ENCODE measurements around the gene KATNAL1. TPM values are rescaled to one million over a fixed set of nuclear protein-coding genes. Genes with fewer than 3 reads are reported as not detected.

The KATNAL1 gene
- total RNA-seq, 2 experiments from 2014 or later = 19.4 to 20.7 TPM

GRCh38 chr13:30322428-30322827 lies 15.1 kb upstream of the KATNAL1 start:
- H3K9me3 Mint-ChIP-seq = no peaks in the 10 kb centered on the region

GRCh38 chr13:30321256-30321655 lies 13.9 kb upstream of the KATNAL1 start:
- H3K9me3 Mint-ChIP-seq = no peaks in the 10 kb centered on the region
- POLR2A ChIA-PET = no interaction called here

More at GRCh38 chr13:30322428-30322827, 15.1 kb upstream of the KATNAL1 start:
- DNase-seq (no peak), ATAC-seq (ENCODE audit: low read depth) (no peak)
- peaks cover 6% of the 10 kb centered on the region for H3K4me1 Mint-ChIP-seq
- POLR2A ChIA-PET = no interaction called here
- no peak overlapping the region for H3K4me3 Mint-ChIP-seq
- H3K27me3 Mint-ChIP-seq = peaks cover 19% of the 10 kb centered on the region
- H3K36me3 Mint-ChIP-seq = no peaks in the 10 kb centered on the region
- H3K27ac Mint-ChIP-seq = no peak overlapping the region

GRCh38 chr13:30319655-30320054 lies 12.3 kb upstream of the KATNAL1 start:
- H3K9me3 Mint-ChIP-seq = no peaks in the 10 kb centered on the region

More at GRCh38 chr13:30321256-30321655, 13.9 kb upstream of the KATNAL1 start:
- Mint-ChIP-seq H3K27ac (no peak overlapping the region), H3K4me3 (no peak overlapping the region), H3K27me3 (peaks cover 11% of the 10 kb centered on the region), H3K4me1 (peaks cover 4% of the 10 kb centered on the region), H3K36me3 (no peaks in the 10 kb centered on the region)
- DNase-seq (no peak), ATAC-seq (ENCODE audit: low read depth) (no peak)

GRCh38 chr13:30319130-30319529 lies 11.8 kb upstream of the KATNAL1 start:
- no peaks in the 10 kb centered on the region for H3K36me3 Mint-ChIP-seq
- POLR2A ChIA-PET = no interaction called here

More at GRCh38 chr13:30319655-30320054, 12.3 kb upstream of the KATNAL1 start:
- ATAC-seq (ENCODE audit: low read depth) (no peak), DNase-seq (no peak)
- POLR2A ChIA-PET = no interaction called here
- no peak overlapping the region for H3K27ac Mint-ChIP-seq
- H3K4me3 Mint-ChIP-seq = no peak overlapping the region
- H3K27me3 Mint-ChIP-seq = no peaks in the 10 kb centered on the region
- no peaks in the 10 kb centered on the region for H3K4me1 Mint-ChIP-seq
- H3K36me3 Mint-ChIP-seq = no peaks in the 10 kb centered on the region

GRCh38 chr13:30318026-30318425 lies 10.7 kb upstream of the KATNAL1 start:
- no peak overlapping the region for H3K27ac Mint-ChIP-seq
- POLR2A ChIA-PET = no interaction called here

More at GRCh38 chr13:30319130-30319529, 11.8 kb upstream of the KATNAL1 start:
- ATAC-seq (ENCODE audit: low read depth) (no peak), DNase-seq (no peak)
- H3K27me3 Mint-ChIP-seq = no peaks in the 10 kb centered on the region
- H3K27ac Mint-ChIP-seq = no peak overlapping the region
- H3K4me3 Mint-ChIP-seq = no peak overlapping the region
- no peaks in the 10 kb centered on the region for H3K4me1 Mint-ChIP-seq
- no peaks in the 10 kb centered on the region for H3K9me3 Mint-ChIP-seq

GRCh38 chr13:30314562-30314961 lies 7.2 kb upstream of the KATNAL1 start:
- Mint-ChIP-seq H3K4me1 (no peaks in the 10 kb centered on the region), H3K9me3 (no peaks in the 10 kb centered on the region), H3K36me3 (peaks cover 3% of the 10 kb centered on the region), H3K27ac (no peak overlapping the region), H3K27me3 (no peaks in the 10 kb centered on the region), H3K4me3 (no peak overlapping the region)
- POLR2A ChIA-PET = no interaction called here
- ATAC-seq (ENCODE audit: low read depth) = no peak
- DNase-seq = no peak

More at GRCh38 chr13:30318026-30318425, 10.7 kb upstream of the KATNAL1 start:
- Mint-ChIP-seq H3K4me3 (no peak overlapping the region), H3K36me3 (peaks cover 3% of the 10 kb centered on the region), H3K9me3 (no peaks in the 10 kb centered on the region), H3K27me3 (no peaks in the 10 kb centered on the region), H3K4me1 (no peaks in the 10 kb centered on the region)
- no peak for DNase-seq
- no peak for ATAC-seq (ENCODE audit: low read depth)

GRCh38 chr13:30314069-30314468 lies 6.7 kb upstream of the KATNAL1 start:
- Mint-ChIP-seq H3K4me3 (no peak overlapping the region), H3K27ac (no peak overlapping the region), H3K4me1 (no peaks in the 10 kb centered on the region), H3K27me3 (no peaks in the 10 kb centered on the region), H3K9me3 (no peaks in the 10 kb centered on the region), H3K36me3 (peaks cover 3% of the 10 kb centered on the region)
- DNase-seq (no peak), ATAC-seq (ENCODE audit: low read depth) (no peak)
- POLR2A ChIA-PET = no interaction called here

- ATAC-seq (ENCODE audit: low read depth) = no peak
- no peak for DNase-seq
- H3K27ac Mint-ChIP-seq = no peak overlapping the region
- no peak overlapping the region for H3K4me3 Mint-ChIP-seq
- no peaks in the 10 kb centered on the region for H3K27me3 Mint-ChIP-seq
- H3K9me3 Mint-ChIP-seq = no peaks in the 10 kb centered on the region
- H3K36me3 Mint-ChIP-seq = peaks cover 3% of the 10 kb centered on the region
- H3K4me1 Mint-ChIP-seq = peaks cover 5% of the 10 kb centered on the region
- POLR2A ChIA-PET = no interaction called here
These were observed 6.0 kb upstream of the KATNAL1 start for GRCh38 chr13:30313311-30313710.

- ATAC-seq (ENCODE audit: low read depth) (no peak), DNase-seq (no peak)
- H3K36me3 Mint-ChIP-seq = peaks cover 3% of the 10 kb centered on the region
- H3K9me3 Mint-ChIP-seq = no peaks in the 10 kb centered on the region
- H3K4me1 Mint-ChIP-seq = peaks cover 5% of the 10 kb centered on the region
- H3K27ac Mint-ChIP-seq = no peak overlapping the region
- POLR2A ChIA-PET = no interaction called here
- H3K27me3 Mint-ChIP-seq = no peaks in the 10 kb centered on the region
- H3K4me3 Mint-ChIP-seq = no peak overlapping the region
These were observed 5.6 kb upstream of the KATNAL1 start for GRCh38 chr13:30312904-30313303.

- DNase-seq = no peak
- no peaks in the 10 kb centered on the region for H3K9me3 Mint-ChIP-seq
- H3K36me3 Mint-ChIP-seq = peaks cover under 1% of the 10 kb centered on the region
- ATAC-seq (ENCODE audit: low read depth) = no peak
- no peak overlapping the region for H3K27ac Mint-ChIP-seq
- H3K4me1 Mint-ChIP-seq = peaks cover 28% of the 10 kb centered on the region
- peak overlapping the region; percentile 1 for H3K4me3 Mint-ChIP-seq
- no peaks in the 10 kb centered on the region for H3K27me3 Mint-ChIP-seq
- POLR2A ChIA-PET = interaction anchor here (2.0 to 2.1 kb wide), 2 partner anchors 66 to 81 kb away, joined by 6 to 8 read pairs; no protein-coding TSS in a partner anchor
These were observed 1.2 kb upstream of the KATNAL1 start for GRCh38 chr13:30308548-30308947.

- Mint-ChIP-seq H3K27me3 (no peaks in the 10 kb centered on the region), H3K36me3 (no peaks in the 10 kb centered on the region), H3K9me3 (no peaks in the 10 kb centered on the region), H3K4me1 (peaks cover 32% of the 10 kb centered on the region), H3K27ac (no peak overlapping the region), H3K4me3 (peak overlapping the region; percentile 82)
- DNase-seq (no peak), ATAC-seq (ENCODE audit: low read depth) (no peak)
- POLR2A ChIA-PET = interaction anchor here (1.0 to 2.3 kb wide), 8 partner anchors 34 to 309 kb away, joined by 4 to 28 read pairs (median 8); partner anchors contain the start of genes HMGB1, UBE2L5 and USPL1
These were observed 580 bp upstream of the KATNAL1 start for GRCh38 chr13:30307971-30308290.

GRCh38 chr13:30306762-30307193 lies 573 bp downstream of the KATNAL1 start:
- Mint-ChIP-seq H3K27ac (peak overlapping the region; percentile 86), H3K4me1 (peaks cover 37% of the 10 kb centered on the region), H3K9me3 (no peaks in the 10 kb centered on the region), H3K27me3 (no peaks in the 10 kb centered on the region), H3K4me3 (peak overlapping the region; percentile 82), H3K36me3 (no peaks in the 10 kb centered on the region)
- DNase-seq = peak; percentile 91
- POLR2A ChIA-PET = interaction anchor here (0.6 to 2.3 kb wide), 21 partner anchors 13 to 311 kb away, joined by 3 to 28 read pairs (median 4); partner anchors contain the start of genes HMGB1, UBE2L5 and USPL1
- peak; percentile 92 for ATAC-seq (ENCODE audit: low read depth)

GRCh38 chr13:30305456-30305970 lies 1.8 kb downstream of the KATNAL1 start:
- no peak overlapping the region for H3K27ac Mint-ChIP-seq
- no peaks in the 10 kb centered on the region for H3K27me3 Mint-ChIP-seq
- H3K9me3 Mint-ChIP-seq = no peaks in the 10 kb centered on the region
- ATAC-seq (ENCODE audit: low read depth) (no peak), DNase-seq (no peak)
- peak overlapping the region; percentile 63 for H3K4me3 Mint-ChIP-seq
- POLR2A ChIA-PET = interaction anchor here (2.3 kb wide), 1 partner anchor 71 kb away, joined by 10 read pairs; no protein-coding TSS in a partner anchor
- no peaks in the 10 kb centered on the region for H3K36me3 Mint-ChIP-seq
- H3K4me1 Mint-ChIP-seq = peaks cover 37% of the 10 kb centered on the region

- no peak overlapping the region for H3K4me3 Mint-ChIP-seq
- H3K9me3 Mint-ChIP-seq = no peaks in the 10 kb centered on the region
- H3K27ac Mint-ChIP-seq = no peak overlapping the region
- ATAC-seq (ENCODE audit: low read depth) = no peak
- POLR2A ChIA-PET = no interaction called here
- peaks cover 38% of the 10 kb centered on the region for H3K4me1 Mint-ChIP-seq
- no peaks in the 10 kb centered on the region for H3K27me3 Mint-ChIP-seq
- no peak for DNase-seq
- H3K36me3 Mint-ChIP-seq = peaks cover 10% of the 10 kb centered on the region
These were observed 4.1 kb downstream of the KATNAL1 start for GRCh38 chr13:30303269-30303668.

Measured in activated naive CD8-positive, alpha-beta T cell treated with anti-CD3 and anti-CD28 coated beads, Interleukin-2, amount 10 ng/mL, durations not matched to agents 7 days and 5 days (primary cell).